Activated naive CD8-positive, alpha-beta T cell treated with anti-CD3 and anti-CD28 coated beads, Interleukin-2, amount 10 ng/mL, durations not matched to agents 7 days and 5 days (primary cell): ENCODE data around the gene TYSND1. TPM values are rescaled to one million over a fixed set of nuclear protein-coding genes. Genes with fewer than 3 reads are reported as not detected.
"Not testable (repeated sequence)": the region's sequence is repeated elsewhere in the genome, so short reads cannot be mapped to it uniquely, and the experiment has no call there.

Source experiments
- ATAC-seq: fragments of 150-1000 bp; cut with Tn5 transposase; one replicate; pipeline ENCODE4 v1.10.0; 2021; ENCODE audit warnings: low read depth, moderate library complexity
- POLR2A ChIA-PET: fragments of 350-600 bp; sonication (Branson Sonifier 250); formaldehyde crosslinking; loops from one replicate; lab custom pipeline; 2021; ENCODE audit warnings: antibody characterized with exemption; lab: Charles Lee
- DNase-seq: peaks from one replicate; pipeline ENCODE4 v3.0.0; 2021
- H3K27ac Mint-ChIP-seq: one replicate; pipeline ENCODE4 v1.8.0; 2022; ENCODE audit warnings: mild to moderate bottlenecking, mixed read lengths
- H3K27me3 Mint-ChIP-seq: one replicate; pipeline ENCODE4 v1.8.0; 2022; ENCODE audit warnings: mild to moderate bottlenecking, moderate library complexity, mixed read lengths
- H3K36me3 Mint-ChIP-seq: one replicate; pipeline ENCODE4 v1.8.0; 2021; ENCODE audit warnings: mild to moderate bottlenecking, mixed read lengths
- H3K4me1 Mint-ChIP-seq: one replicate; pipeline ENCODE4 v1.8.0; 2021; ENCODE audit warnings: mixed read lengths
- H3K4me3 Mint-ChIP-seq: one replicate; pipeline ENCODE4 v1.8.0; 2022; ENCODE audit warnings: mild to moderate bottlenecking, moderate library complexity, mixed read lengths
- H3K9me3 Mint-ChIP-seq: one replicate; pipeline ENCODE4 v1.8.0; 2021; ENCODE audit warnings: mixed read lengths
- total RNA-seq, 2 experiments: library from RNA; stranded (reverse); gene quantifications; one replicate each; pipeline ENCODE4 v1.2.3, GENCODE V29; 2021

The TYSND1 gene
- total RNA-seq, 2 experiments from 2014 or later = 18.4 to 19.0 TPM

DNA sequence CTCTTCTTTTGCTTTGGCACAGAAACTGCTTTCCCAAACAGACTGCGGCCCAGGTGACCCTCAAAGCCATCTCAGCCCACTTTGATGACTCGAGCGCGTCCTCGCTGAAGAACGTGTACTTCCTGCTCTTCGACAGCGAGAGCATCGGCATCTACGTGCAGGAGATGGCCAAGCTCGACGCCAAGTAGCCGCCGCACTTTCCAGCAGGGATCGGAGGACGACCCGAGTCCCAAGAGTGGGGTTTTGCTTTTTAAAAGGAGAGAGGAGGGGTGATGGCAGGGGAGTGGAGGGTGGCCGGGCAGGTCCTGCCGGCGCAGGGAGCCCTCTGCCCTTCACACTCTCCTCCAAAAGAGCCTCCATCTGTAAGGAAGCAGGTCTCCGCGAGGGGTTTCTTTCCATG lies 35.0 kb downstream of the TYSND1 start:
- POLR2A ChIA-PET = no interaction called here

DNA sequence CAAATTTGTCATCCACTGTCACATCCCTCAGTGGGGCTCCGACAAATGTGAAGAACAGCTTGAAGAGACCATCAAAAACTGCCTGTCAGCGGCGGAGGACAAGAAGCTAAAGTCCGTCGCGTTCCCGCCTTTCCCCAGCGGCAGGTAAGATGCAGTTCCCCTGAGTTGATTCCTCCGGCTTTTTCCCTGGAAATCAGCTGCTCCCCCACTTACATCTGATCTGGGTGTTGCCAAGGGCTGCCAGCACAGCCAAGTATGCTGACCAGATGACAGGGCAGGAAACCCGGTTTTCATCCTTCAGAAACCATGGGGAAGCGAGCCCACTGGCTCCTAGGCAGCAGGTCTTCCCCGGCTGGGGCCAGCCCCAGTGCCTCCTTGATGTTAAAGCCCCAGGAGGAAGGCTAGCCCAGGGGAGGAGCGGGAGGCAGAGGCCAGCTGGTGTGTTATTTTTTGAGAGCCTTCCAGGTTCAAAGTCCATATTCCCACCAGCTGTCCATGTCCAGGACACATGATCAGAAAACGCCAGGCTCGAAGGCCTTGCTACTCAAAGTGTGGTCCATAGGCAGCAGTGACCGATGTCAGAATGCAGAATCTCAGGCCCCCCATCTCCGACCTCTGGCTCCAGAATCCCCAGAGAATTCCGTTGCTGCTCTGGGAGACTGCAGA lies 37.3 kb downstream of the TYSND1 start:
- Mint-ChIP-seq H3K4me1 (peaks cover 11% of the 10 kb centered on the region), H3K27ac (no peak overlapping the region), H3K27me3 (no peaks in the 10 kb centered on the region), H3K4me3 (no peak overlapping the region), H3K9me3 (no peaks in the 10 kb centered on the region), H3K36me3 (peaks cover 9% of the 10 kb centered on the region)
- no peak for DNase-seq
- POLR2A ChIA-PET = interaction anchor here (0.8 kb wide), 1 partner anchor 37 kb away, joined by 3 read pairs; no protein-coding TSS in a partner anchor
- no peak for ATAC-seq

More for the DNA sequence above, 35.0 kb downstream of the TYSND1 start:
- H3K4me3 Mint-ChIP-seq = no peak overlapping the region
- ATAC-seq = no peak
- H3K27me3 Mint-ChIP-seq = no peaks in the 10 kb centered on the region
- H3K4me1 Mint-ChIP-seq = peaks cover 4% of the 10 kb centered on the region
- H3K36me3 Mint-ChIP-seq = peaks cover 6% of the 10 kb centered on the region
- no peak for DNase-seq
- H3K27ac Mint-ChIP-seq = no peak overlapping the region
- no peaks in the 10 kb centered on the region for H3K9me3 Mint-ChIP-seq

DNA sequence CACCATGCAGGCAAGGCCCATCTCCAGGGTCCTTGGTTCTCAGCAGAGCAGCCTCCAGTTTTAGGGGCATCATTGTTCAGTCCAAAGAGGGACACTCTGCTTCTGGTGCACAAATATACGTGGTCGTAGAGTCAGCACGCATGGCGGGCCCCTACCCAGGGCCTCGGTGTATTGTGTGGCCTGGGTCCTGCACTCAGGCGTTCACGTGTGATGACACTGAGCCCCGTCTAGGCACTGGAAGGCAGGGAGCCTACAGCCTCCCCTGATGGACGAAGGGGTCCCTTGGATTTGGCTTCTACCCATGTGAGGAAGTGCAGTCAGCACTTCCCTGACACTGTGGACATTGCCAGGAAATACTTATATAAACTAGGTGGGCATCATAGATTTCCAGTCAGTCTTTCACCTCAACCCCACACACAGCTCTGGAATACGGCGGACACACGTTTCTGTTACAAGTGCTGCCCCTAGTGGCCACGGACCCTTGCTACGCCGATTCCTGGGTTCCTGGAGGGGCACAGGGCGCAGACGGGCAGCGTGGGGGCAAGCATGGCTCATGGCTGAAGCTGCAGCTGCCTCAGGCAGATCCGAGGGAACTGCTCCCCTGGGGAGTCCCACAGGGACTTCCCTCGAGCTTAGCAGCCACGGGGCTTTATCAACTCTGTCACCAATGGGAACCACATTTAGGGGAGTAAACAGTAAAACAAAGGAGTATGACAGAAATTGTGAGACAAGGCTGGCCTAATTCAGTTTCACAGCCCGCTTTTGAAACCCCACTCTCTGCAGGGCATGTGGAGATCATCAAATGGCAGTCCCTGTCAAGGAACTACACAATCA lies 39.3 kb downstream of the TYSND1 start:
- no peak for ATAC-seq
- peak overlapping the region; percentile 42 for H3K27ac Mint-ChIP-seq

DNA sequence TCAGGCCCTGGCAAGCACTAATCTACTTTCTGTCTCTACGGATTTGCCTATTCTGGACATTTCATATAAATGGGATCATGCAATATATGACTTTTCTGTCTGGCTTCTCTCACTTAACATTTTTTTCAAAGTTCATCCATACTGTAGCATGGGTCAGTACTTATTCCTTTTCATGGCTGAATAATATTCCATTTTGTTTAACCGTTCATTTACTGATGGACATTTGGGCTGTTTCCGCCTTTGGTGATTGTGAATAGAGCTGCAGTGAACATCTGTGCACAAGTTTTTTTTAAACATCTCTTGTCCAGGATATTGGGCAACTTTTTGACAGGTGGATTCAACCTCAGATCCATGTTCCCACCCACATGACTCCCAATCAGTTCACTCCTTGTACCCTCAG lies 44.8 kb downstream of the TYSND1 start:
- ATAC-seq (no peak), DNase-seq (no peak)
- no peak overlapping the region for H3K4me3 Mint-ChIP-seq
- no peaks in the 10 kb centered on the region for H3K9me3 Mint-ChIP-seq
- H3K27ac Mint-ChIP-seq = no peak overlapping the region
- POLR2A ChIA-PET = no interaction called here
- peaks cover 11% of the 10 kb centered on the region for H3K4me1 Mint-ChIP-seq
- peaks cover 22% of the 10 kb centered on the region for H3K36me3 Mint-ChIP-seq
- H3K27me3 Mint-ChIP-seq = no peaks in the 10 kb centered on the region

More for the DNA sequence above, 39.3 kb downstream of the TYSND1 start:
- peaks cover 11% of the 10 kb centered on the region for H3K36me3 Mint-ChIP-seq
- no peak for DNase-seq
- no peak overlapping the region for H3K4me3 Mint-ChIP-seq
- no peaks in the 10 kb centered on the region for H3K27me3 Mint-ChIP-seq
- POLR2A ChIA-PET = interaction anchor here (1.0 to 1.4 kb wide), 2 partner anchors 14 to 16 kb away, joined by 3 to 4 read pairs; no protein-coding TSS in a partner anchor
- peaks cover 11% of the 10 kb centered on the region for H3K4me1 Mint-ChIP-seq
- no peaks in the 10 kb centered on the region for H3K9me3 Mint-ChIP-seq

DNA sequence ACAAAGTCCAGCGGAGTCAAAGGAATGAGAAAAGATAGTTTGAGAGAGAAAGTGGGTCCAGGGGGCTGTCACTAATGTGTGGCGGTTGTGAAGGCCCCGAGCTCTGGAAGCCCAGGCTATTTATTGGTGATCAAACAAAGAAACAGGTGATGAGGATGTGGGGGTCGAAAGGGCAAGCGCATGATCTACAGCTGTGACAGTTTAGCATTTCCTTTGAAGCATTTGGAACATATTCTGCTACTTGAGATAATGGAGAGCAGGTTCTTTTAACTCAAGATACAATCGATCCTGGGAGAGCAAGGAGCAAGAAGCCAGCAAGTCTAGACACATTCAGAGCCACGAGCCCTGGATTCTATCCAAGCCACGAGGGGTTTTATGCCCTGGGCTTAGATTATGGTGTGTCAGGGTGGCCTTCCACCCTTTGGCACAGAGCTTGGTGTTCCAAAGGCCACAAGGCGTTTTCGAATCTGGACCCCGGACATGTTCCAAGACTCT lies 45.4 kb downstream of the TYSND1 start:
- ATAC-seq, POLR2A ChIA-PET: not testable (repeated sequence)

DNA sequence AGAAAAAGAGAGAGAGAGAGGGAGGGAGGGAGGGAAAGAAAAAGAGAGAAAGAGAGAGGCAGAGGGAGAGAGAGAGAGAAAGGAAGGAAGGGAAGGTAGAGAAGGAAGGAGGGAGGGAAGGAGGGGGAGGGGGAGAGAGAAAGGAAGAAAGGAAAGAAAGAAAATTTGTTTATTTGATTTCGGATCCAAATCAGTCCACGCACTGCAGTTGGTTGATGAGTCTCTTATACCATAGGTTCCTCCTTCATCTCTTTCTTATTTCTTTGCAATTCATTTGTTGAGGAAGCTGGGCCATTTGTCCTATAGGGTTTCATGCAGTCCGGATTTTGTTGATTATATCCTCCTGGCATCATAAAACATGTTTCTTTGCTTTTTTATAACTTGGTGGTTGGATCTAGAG lies 48.2 kb downstream of the TYSND1 start:
- no peak overlapping the region for H3K4me3 Mint-ChIP-seq
- H3K4me1 Mint-ChIP-seq = peaks cover 22% of the 10 kb centered on the region

More for the DNA sequence above, 45.4 kb downstream of the TYSND1 start:
- not testable (repeated sequence) for H3K27me3 Mint-ChIP-seq, H3K4me3 Mint-ChIP-seq, H3K9me3 Mint-ChIP-seq, DNase-seq
- H3K27ac Mint-ChIP-seq = peak overlapping the region; percentile 36
- H3K36me3 Mint-ChIP-seq = peaks cover 23% of the 10 kb centered on the region
- peaks cover 12% of the 10 kb centered on the region for H3K4me1 Mint-ChIP-seq

DNA sequence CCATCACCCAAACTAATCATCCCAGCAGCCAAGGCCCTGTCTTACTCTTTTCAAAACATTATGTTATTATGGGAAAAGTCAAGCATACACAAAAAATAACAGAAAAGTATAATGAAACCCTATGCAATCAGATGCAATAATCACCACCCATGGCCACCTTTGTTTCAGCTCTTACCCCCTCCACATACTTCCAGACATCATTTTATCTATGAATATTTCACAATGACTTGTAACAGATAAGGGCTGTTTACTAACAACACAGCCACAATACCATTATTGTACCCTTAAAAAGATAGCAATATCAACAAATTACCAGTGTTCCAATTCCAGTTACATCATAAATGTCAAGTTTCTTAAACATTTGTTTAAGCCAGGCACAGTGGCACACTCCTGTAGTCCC lies 49.0 kb downstream of the TYSND1 start:
- peaks cover 29% of the 10 kb centered on the region for H3K36me3 Mint-ChIP-seq
- H3K9me3 Mint-ChIP-seq = no peaks in the 10 kb centered on the region
- POLR2A ChIA-PET = no interaction called here
- no peaks in the 10 kb centered on the region for H3K27me3 Mint-ChIP-seq
- no peak overlapping the region for H3K27ac Mint-ChIP-seq
- DNase-seq = no peak
- no peak for ATAC-seq
- no peak overlapping the region for H3K4me3 Mint-ChIP-seq
- peaks cover 26% of the 10 kb centered on the region for H3K4me1 Mint-ChIP-seq

More for the DNA sequence above, 48.2 kb downstream of the TYSND1 start:
- ATAC-seq (no peak), DNase-seq (no peak)
- no peak overlapping the region for H3K27ac Mint-ChIP-seq
- H3K9me3 Mint-ChIP-seq = no peaks in the 10 kb centered on the region
- POLR2A ChIA-PET = no interaction called here
- H3K36me3 Mint-ChIP-seq = peaks cover 29% of the 10 kb centered on the region
- H3K27me3 Mint-ChIP-seq = no peaks in the 10 kb centered on the region

DNA sequence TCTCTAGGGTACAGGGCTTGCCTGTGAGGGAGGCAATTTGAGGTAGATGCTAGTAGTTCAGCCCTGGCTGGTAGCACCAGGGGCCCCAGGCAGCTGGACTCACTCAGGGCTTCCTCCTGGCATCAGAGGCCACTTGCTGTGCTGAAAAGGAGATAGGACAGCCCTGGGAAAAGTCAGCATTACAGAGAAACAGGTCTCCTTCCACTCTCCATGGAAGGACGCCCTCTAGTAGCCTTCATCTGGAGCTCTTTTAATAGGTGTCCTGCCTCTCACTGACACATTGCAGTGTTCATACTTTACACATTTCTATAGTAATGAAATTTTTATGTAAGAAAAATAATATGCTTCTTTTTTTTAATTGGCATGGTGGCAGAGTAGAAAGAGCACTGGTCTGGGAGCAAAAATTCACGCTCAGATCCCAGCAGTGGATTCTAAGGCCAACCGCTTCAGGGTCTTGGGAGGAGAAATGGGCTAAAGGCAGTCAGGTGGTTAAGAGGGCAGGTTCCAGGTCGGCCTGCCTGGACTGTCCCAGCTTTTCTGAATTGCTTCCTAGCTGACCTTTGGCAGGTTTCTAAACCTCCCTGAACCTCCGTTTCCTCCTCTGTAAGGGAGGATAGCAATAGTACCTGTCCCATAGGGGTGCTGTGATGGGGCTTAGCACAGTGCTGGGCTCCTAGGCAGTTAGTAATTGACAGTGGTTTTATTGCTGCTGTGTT lies 49.6 kb downstream of the TYSND1 start:
- H3K27me3 Mint-ChIP-seq = no peaks in the 10 kb centered on the region
- POLR2A ChIA-PET = interaction anchor here (1.1 kb wide), 1 partner anchor 49 kb away, joined by 8 read pairs; the partner anchor contains the start of gene TYSND1
- H3K27ac Mint-ChIP-seq = no peak overlapping the region
- no peak overlapping the region for H3K4me3 Mint-ChIP-seq
- H3K36me3 Mint-ChIP-seq = peaks cover 26% of the 10 kb centered on the region
- DNase-seq (no peak), ATAC-seq (no peak)
- H3K9me3 Mint-ChIP-seq = no peaks in the 10 kb centered on the region
- peaks cover 32% of the 10 kb centered on the region for H3K4me1 Mint-ChIP-seq

DNA sequence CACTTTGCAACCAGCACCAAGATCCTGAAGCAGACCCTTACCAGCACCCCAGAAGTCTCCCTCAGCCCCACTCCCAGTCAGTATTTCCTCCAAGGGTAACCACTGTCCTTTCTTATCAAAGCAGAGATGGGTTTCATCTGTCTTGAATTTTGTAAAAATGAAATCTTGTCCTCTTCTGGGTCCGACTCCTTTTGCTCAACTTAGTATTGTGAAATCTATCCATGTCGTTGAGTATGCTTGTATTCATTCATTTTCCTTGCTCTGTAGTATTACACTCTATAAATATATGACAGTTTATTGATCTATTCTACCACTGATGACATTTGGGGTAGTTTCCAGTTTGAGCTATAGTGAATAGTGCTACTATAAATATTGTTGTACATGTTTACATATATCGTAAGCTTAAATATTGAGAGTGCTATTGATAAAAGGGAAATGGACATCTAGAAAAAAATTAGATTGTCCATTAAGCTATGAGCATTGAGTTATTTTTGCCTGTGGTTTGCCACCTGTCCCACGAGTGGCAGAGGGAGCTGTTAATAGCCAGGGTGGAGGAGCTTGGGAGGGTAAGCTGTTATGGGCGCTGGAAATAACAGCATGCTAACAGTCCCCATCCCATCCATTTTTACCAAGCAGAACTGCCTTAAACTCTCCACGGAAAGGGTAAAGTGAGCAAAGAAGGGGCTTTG lies 50.3 kb downstream of the TYSND1 start:
- no peak for DNase-seq
- H3K27me3 Mint-ChIP-seq = no peaks in the 10 kb centered on the region
- no peak for ATAC-seq
- H3K27ac Mint-ChIP-seq = no peak overlapping the region
- peaks cover 19% of the 10 kb centered on the region for H3K36me3 Mint-ChIP-seq
- no peak overlapping the region for H3K4me3 Mint-ChIP-seq
- POLR2A ChIA-PET = interaction anchor here (1.1 kb wide), 1 partner anchor 50 kb away, joined by 8 read pairs; the partner anchor contains the start of gene TYSND1
- H3K4me1 Mint-ChIP-seq = peaks cover 35% of the 10 kb centered on the region
- no peaks in the 10 kb centered on the region for H3K9me3 Mint-ChIP-seq

DNA sequence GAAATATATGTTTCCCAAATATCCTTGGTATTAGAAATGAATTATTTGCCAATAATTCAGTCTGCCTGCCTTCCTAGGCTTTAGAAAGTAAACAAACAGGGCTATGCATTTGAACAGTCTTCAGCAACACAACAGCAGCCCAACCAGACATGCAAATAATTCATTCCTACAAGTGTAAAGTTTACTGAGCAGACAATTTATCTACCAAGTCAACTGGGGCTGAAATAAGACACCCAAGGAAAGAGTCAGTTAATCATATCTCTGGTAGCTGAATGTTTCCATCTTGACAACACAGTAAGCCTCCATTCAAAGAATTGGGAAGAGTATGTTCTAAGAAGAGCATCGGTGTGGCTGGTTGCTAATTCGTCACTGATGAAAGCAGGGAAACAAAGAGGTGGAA lies 52.2 kb downstream of the TYSND1 start:
- ATAC-seq (no peak), DNase-seq (no peak)
- Mint-ChIP-seq H3K9me3 (no peaks in the 10 kb centered on the region), H3K27ac (no peak overlapping the region), H3K36me3 (peaks cover 14% of the 10 kb centered on the region), H3K4me3 (peak overlapping the region; percentile 91), H3K4me1 (peaks cover 37% of the 10 kb centered on the region), H3K27me3 (no peaks in the 10 kb centered on the region)
- POLR2A ChIA-PET = interaction anchor here (0.8 to 3.8 kb wide), 5 partner anchors 16 to 103 kb away, joined by 3 to 45 read pairs (median 4); partner anchors contain the start of genes SAR1A and TYSND1

DNA sequence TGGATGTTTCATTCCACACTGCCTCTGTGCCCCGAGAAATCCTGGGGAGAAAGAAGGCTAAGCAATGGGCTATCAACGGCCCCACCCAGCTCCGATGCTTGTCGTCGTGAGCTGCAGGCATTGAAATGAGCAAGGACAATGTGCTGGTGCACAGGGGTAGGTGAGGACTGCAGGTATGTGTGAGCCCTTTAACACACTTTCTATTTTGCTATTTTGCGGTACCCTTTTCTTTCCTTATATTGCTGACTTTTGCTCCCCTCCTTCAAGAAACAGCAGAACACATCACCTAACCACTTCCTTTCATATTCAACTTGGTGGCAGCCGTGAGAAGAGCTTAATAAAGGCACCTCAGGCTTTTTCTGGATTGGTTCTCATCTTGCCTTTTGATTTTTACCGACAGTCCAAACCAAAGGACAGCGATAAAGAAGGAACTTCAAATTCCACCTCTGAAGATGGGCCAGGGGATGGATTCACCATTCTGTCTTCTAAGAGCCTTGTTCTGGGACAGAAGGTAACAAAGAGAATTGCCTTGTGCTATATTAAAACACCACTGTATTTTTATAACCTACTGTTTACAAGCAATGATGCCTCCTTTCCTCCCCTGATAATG lies 53.1 kb downstream of the TYSND1 start:
- peaks cover 37% of the 10 kb centered on the region for H3K4me1 Mint-ChIP-seq
- peaks cover 12% of the 10 kb centered on the region for H3K36me3 Mint-ChIP-seq
- DNase-seq (peak; percentile 46), ATAC-seq (peak; percentile 83)
- peak overlapping the region; percentile 98 for H3K27ac Mint-ChIP-seq
- H3K4me3 Mint-ChIP-seq = peak overlapping the region; percentile 91
- no peaks in the 10 kb centered on the region for H3K27me3 Mint-ChIP-seq
- H3K9me3 Mint-ChIP-seq = no peaks in the 10 kb centered on the region
- POLR2A ChIA-PET = interaction anchor here (0.5 to 3.8 kb wide), 11 partner anchors 14 to 311 kb away, joined by 3 to 45 read pairs (median 4); partner anchors contain the start of genes EIF4EBP2, SAR1A and TYSND1

DNA sequence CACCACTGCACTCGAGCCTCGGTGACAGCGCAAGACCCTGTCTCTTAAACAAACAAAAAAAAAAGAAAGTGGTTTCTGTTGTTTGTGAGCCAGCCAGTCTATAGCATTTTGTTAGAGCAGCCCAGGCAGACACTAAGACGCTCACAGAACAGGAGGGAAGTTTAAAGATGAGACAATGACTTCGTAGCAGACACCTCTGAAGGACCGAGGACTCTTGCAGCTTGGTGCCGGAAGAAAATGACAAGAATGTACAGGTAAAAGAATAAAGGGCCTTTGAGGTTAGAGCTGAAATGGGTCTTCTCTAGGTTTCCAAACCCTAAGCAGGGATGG lies 54.1 kb downstream of the TYSND1 start:
- POLR2A ChIA-PET = interaction anchor here (1.5 to 3.8 kb wide), 6 partner anchors 12 to 312 kb away, joined by 4 to 45 read pairs (median 4); partner anchors contain the start of genes EIF4EBP2, SAR1A and TYSND1
- Mint-ChIP-seq H3K9me3 (no peaks in the 10 kb centered on the region), H3K27ac (peak overlapping the region; percentile 98), H3K4me3 (peak overlapping the region; percentile 91), H3K4me1 (peaks cover 37% of the 10 kb centered on the region), H3K36me3 (peaks cover 12% of the 10 kb centered on the region), H3K27me3 (no peaks in the 10 kb centered on the region)
- ATAC-seq = peak; percentile 27
- no peak for DNase-seq
